MCF 10A (cell line): ENCODE data around the gene SMKR1. TPM values are rescaled to one million over a fixed set of nuclear protein-coding genes. Genes with fewer than 3 reads are reported as not detected.
A peak's percentile ranks its signal among the peaks of the same experiment; 100 is the strongest.

Source experiments
- BruUV-seq: library from RNA; stranded (reverse); fragments of 400-500 nt; replicated peaks from 2 replicates; lab custom pipeline; 2021; lab: Mats Ljungman, UMichigan
- CTCF ChIA-PET: fragments of 300-600 bp; sonication (Branson Sonifier 250); formaldehyde crosslinking; extraction: SDS; loops from one replicate; lab custom pipeline; 2021; ENCODE audit warnings: antibody characterized with exemption, inconsistent platforms; lab: Yijun Ruan, JAX
- POLR2A ChIA-PET: fragments of 300-600, 350-650 bp; sonication (Branson Sonifier 250); formaldehyde crosslinking; extraction: SDS; loops from one replicate; lab custom pipeline; 2020; ENCODE audit warnings: antibody characterized with exemption, inconsistent platforms; lab: Yijun Ruan, JAX
- DNase-seq: peaks from one replicate; pipeline ENCODE4 v3.0.0-alpha.2; 2018; ENCODE audit not compliant: unreplicated experiment
- H3K27ac Mint-ChIP-seq: one replicate; pipeline ENCODE4 v1.8.0; 2022; ENCODE audit warnings: mild to moderate bottlenecking, low read depth, mixed read lengths; ENCODE audit not compliant: unreplicated experiment
- H3K27me3 Mint-ChIP-seq: one replicate; pipeline ENCODE4 v1.8.0; 2022; ENCODE audit warnings: mixed read lengths; ENCODE audit not compliant: insufficient read depth, unreplicated experiment
- H3K36me3 Mint-ChIP-seq: one replicate; pipeline ENCODE4 v1.8.0; 2022; ENCODE audit warnings: mild to moderate bottlenecking, moderate library complexity, mixed read lengths; ENCODE audit not compliant: insufficient read depth, unreplicated experiment
- H3K4me1 Mint-ChIP-seq: one replicate; pipeline ENCODE4 v1.8.0; 2022; ENCODE audit warnings: mixed read lengths; ENCODE audit not compliant: insufficient read depth, unreplicated experiment
- H3K4me3 Mint-ChIP-seq: one replicate; pipeline ENCODE4 v1.8.0; 2022; ENCODE audit warnings: mild to moderate bottlenecking, moderate library complexity, mixed read lengths; ENCODE audit not compliant: unreplicated experiment
- H3K9me3 Mint-ChIP-seq: one replicate; pipeline ENCODE4 v1.8.0; 2022; ENCODE audit warnings: mixed read lengths; ENCODE audit not compliant: unreplicated experiment
- CTCF ChIP-seq: fragments of 200-600 bp; IDR thresholded peaks from one replicate; pipeline ENCODE4 v1.8.0; 2022; ENCODE audit warnings: antibody characterized with exemption, mild to moderate bottlenecking; ENCODE audit not compliant: unreplicated experiment
- intact Hi-C: fragments of 100-400 bp; cut with micrococcal nuclease; formaldehyde crosslinking; loops from 2 replicates; pipeline ENCODE4 v1.14.1; 2022
- total RNA-seq: library from RNA; stranded (reverse); gene quantifications from 2 replicates; pipeline ENCODE4 v1.2.3, GENCODE V29; 2022

Gene SMKR1
- total RNA-seq, 1 experiment from 2014 or later, result 12.4 TPM

GRCh38 chr7:129525225-129525862, 23.0 kb downstream of the SMKR1 start:
- no peak for TF ChIP-seq CTCF
- Mint-ChIP-seq H3K36me3 (no peaks in the 10 kb centered on the region), H3K4me1 (peaks cover 18% of the 10 kb centered on the region), H3K27ac (peak overlapping the region; percentile 5), H3K4me3 (no peak overlapping the region), H3K27me3 (no peaks in the 10 kb centered on the region), H3K9me3 (no peaks in the 10 kb centered on the region)
- DNase-seq, result no peak
- POLR2A ChIA-PET, result no interaction called here
- CTCF ChIA-PET, result interaction anchor here (0.6 kb wide), 1 partner anchor 123 kb away, joined by 3 read pairs; no protein-coding TSS in a partner anchor
- intact Hi-C loops, result no loop called here
- BruUV-seq, result no TSS peak

DNA sequence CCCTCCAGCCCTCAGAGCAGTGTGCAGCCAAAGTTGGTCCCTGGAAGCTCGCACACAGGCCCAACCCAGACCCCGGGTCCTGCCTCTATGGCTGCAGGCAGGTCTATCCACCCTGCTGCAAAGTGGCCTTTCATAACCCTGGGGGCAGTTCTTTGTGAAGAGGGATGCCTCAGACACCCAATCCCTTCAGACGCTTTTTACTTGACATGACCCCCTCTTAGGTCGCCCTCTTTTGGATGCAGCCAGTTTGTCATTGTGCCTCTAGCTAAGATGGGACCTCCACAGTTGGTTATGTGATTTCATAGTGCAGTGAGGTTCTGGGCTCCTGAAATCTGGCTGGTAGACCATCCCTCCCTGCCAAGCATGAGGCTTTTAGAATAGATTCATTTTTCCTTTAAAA, 27.3 kb downstream of the SMKR1 start:
- Mint-ChIP-seq H3K27ac (no peak overlapping the region), H3K27me3 (no peaks in the 10 kb centered on the region), H3K4me1 (peaks cover 16% of the 10 kb centered on the region), H3K36me3 (no peaks in the 10 kb centered on the region), H3K4me3 (no peak overlapping the region), H3K9me3 (no peaks in the 10 kb centered on the region)
- ChIA-PET CTCF (interaction anchor here (0.6 to 1.0 kb wide), 3 partner anchors 16 to 96 kb away, joined by 3 to 7 read pairs (median 3); no protein-coding TSS in a partner anchor), POLR2A (interaction anchor here (0.9 kb wide), 1 partner anchor 83 kb away, joined by 3 read pairs; no protein-coding TSS in a partner anchor)
- no TSS peak for BruUV-seq
- DNase-seq, result no peak
- no peak for TF ChIP-seq CTCF
- intact Hi-C loops, result no loop called here

DNA sequence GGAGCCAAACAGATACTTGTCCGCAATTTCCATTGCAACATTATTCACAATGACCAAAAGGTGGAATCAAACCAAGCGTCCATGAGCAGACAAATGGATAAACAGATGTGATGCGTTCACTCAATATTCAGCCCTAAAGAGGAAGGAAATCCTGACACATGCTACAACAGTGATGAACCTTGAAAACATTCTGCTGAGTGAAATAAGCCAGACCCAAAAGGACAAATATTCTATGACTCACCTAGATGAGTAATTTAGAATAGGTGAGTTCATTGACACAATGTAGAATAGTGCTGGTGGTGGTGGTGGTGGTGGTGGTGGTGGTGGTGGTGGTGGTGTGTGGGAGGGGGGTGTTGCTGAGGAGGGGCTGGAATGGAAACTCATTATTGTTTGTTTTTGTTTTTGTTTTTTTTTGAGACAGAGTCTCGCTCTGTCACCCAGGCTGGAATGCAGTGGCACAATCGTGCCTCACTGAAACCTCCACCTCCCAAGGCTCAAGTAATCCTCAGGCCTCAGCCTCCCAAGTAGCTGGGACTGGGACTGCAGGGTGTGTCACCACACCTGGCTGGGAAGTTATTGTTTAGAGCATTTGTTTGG, 28.6 kb downstream of the SMKR1 start:
- Mint-ChIP-seq H3K4me1 (peaks cover 5% of the 10 kb centered on the region), H3K27ac (peak overlapping the region; percentile 82), H3K9me3 (no peaks in the 10 kb centered on the region), H3K27me3 (no peaks in the 10 kb centered on the region), H3K36me3 (no peaks in the 10 kb centered on the region), H3K4me3 (peak overlapping the region; percentile 10)
- intact Hi-C loops, result no loop called here
- peak; percentile 82 for DNase-seq
- no TSS peak for BruUV-seq
- CTCF ChIA-PET, result no interaction called here
- TF ChIP-seq CTCF, result no peak
- POLR2A ChIA-PET, result interaction anchor here (0.9 kb wide), 1 partner anchor 82 kb away, joined by 3 read pairs; no protein-coding TSS in a partner anchor

DNA sequence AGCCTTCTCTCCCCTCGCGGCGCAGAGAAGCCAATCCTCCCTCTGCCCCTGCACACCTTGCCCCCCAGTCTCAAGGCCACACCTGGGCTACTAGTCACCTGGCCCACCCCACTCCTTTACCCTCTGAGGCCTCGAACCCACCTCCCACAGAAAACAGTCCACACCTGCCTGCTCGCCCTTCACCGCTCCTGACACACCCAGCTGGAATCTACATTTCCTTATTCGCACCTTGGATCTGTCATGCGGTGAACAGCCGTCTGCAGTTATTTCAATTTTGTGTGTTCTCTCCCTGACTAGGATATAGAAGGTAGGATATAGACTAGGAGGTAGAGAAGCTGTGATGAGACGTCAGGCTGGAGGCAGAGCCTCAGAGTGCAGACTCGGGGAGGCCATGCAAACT, 29.4 kb downstream of the SMKR1 start:
- Mint-ChIP-seq H3K36me3 (no peaks in the 10 kb centered on the region), H3K9me3 (no peaks in the 10 kb centered on the region), H3K4me1 (peaks cover 5% of the 10 kb centered on the region), H3K4me3 (no peak overlapping the region), H3K27me3 (no peaks in the 10 kb centered on the region), H3K27ac (no peak overlapping the region)
- no peak for DNase-seq
- POLR2A ChIA-PET, result no interaction called here
- CTCF ChIA-PET, result interaction anchor here (0.8 kb wide), 1 partner anchor 20 kb away, joined by 4 read pairs; no protein-coding TSS in a partner anchor
- intact Hi-C loops, result no loop called here
- no TSS peak for BruUV-seq
- no peak for TF ChIP-seq CTCF
